Endodermal cell (in vitro differentiated cells): ENCODE results near the gene MYO18B. TPM values are rescaled to one million over a fixed set of nuclear protein-coding genes. Genes with fewer than 3 reads are reported as not detected.
"Not testable (repeated sequence)": the region's sequence is repeated elsewhere in the genome, so short reads cannot be mapped to it uniquely, and the experiment has no call there.

Source experiments
- DNase-seq: peaks from one replicate; pipeline ENCODE4 v3.0.0-alpha.2; 2017
- H3K27ac ChIP-seq: 2 replicates; pipeline ENCODE4 v1.5.1; 2013; ENCODE audit warnings: mild to moderate bottlenecking, low read depth, low read length, moderate library complexity
- H3K27me3 ChIP-seq: 2 replicates; pipeline ENCODE4 v1.6.1; 2013; ENCODE audit warnings: mild to moderate bottlenecking, low read length, moderate library complexity; ENCODE audit not compliant: insufficient read depth, control insufficient read depth, poor library complexity, severe bottlenecking
- H3K36me3 ChIP-seq: 2 replicates; pipeline ENCODE4 v1.7.0; 2013; ENCODE audit warnings: mild to moderate bottlenecking, low read length, moderate library complexity; ENCODE audit not compliant: control insufficient read depth, insufficient read depth
- H3K4me1 ChIP-seq: one replicate; pipeline ENCODE4 v1.7.0; 2013; ENCODE audit warnings: low read length; ENCODE audit not compliant: control insufficient read depth, insufficient read depth
- H3K4me3 ChIP-seq: 2 replicates; pipeline ENCODE4 v1.5.1; 2013; ENCODE audit warnings: mild to moderate bottlenecking, low read length, moderate library complexity
- H3K9ac ChIP-seq: 2 replicates; pipeline ENCODE4 v1.6.1; 2013; ENCODE audit warnings: mild to moderate bottlenecking, low read length, moderate library complexity; ENCODE audit not compliant: poor library complexity, severe bottlenecking; ENCODE audit errors: extremely low read depth
- H3K9me3 ChIP-seq: 2 replicates; pipeline ENCODE4 v1.6.1; 2013; ENCODE audit warnings: mild to moderate bottlenecking, low read length, moderate library complexity; ENCODE audit not compliant: control insufficient read depth
- H3K27ac Mint-ChIP-seq: 2 replicates; pipeline ENCODE4 v1.8.0; 2020; ENCODE audit warnings: mixed read lengths
- H3K27me3 Mint-ChIP-seq: 2 replicates; pipeline ENCODE4 v1.8.0; 2021; ENCODE audit warnings: mild to moderate bottlenecking, mixed read lengths; ENCODE audit not compliant: insufficient read depth
- H3K36me3 Mint-ChIP-seq: 2 replicates; pipeline ENCODE4 v1.8.0; 2020; ENCODE audit warnings: low read depth, mixed read lengths
- H3K4me1 Mint-ChIP-seq: 2 replicates; pipeline ENCODE4 v1.8.0; 2020; ENCODE audit warnings: mixed read lengths
- H3K4me3 Mint-ChIP-seq: 2 replicates; pipeline ENCODE4 v1.8.0; 2020; ENCODE audit warnings: mild to moderate bottlenecking, moderate library complexity, mixed read lengths
- H3K9me3 Mint-ChIP-seq: 2 replicates; pipeline ENCODE4 v1.8.0; 2020; ENCODE audit warnings: mild to moderate bottlenecking, mixed read lengths
- CTCF ChIP-seq: fragments of 200-600 bp; sonication (generic); conservative IDR thresholded peaks from 2 replicates; pipeline ENCODE4 v1.5.0; 2021; ENCODE audit warnings: antibody characterized with exemption, mild to moderate bottlenecking
- WGBS, 2 experiments: methylation state at CpG; one replicate each; pipeline versions ENCODE4 v1.1.5 to v1.1.7; 2013; ENCODE audit warnings: missing lambda C conversion rate in 2 of 2, mixed read lengths in 1 of 2; ENCODE audit not compliant: insufficient coverage in 1 of 2, insufficient read length in 1 of 2; 5-methylcytosine and 5-hydroxymethylcytosine counted together
- total RNA-seq, 2 donors: library from RNA; stranded (reverse); fragmentation: NEBNext Ultra II Directional in 1 of 2; extraction: Animal tissue kit (Norgen Biotek cat#: 25700) in 1 of 2; gene quantifications; 2 replicates in 1 of 2; 3 replicates in 1 of 2; pipeline ENCODE4 v1.2.1, GENCODE V29; 2021

MYO18B gene
- total RNA-seq, 2 donors from 2014 or later, result 0.77 to 0.84 TPM

DNA sequence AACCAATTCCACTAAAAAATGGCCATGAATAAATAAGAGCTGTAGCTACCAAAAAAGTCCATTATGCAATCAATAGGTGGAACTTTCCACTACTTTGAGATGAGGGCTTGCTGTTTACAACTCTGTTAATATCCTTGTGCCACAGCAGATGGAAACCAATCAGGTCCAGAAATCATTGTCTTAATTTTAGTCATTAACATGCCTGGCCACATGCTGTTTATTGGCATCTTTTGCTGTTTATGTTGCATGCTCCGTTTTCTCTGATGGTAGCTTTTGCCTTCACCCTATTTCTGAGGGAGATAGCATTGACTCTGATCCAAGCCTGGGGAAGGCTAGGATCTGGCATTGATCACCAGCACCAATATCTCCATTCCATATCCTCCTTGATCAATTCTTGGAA lies 234.4 kb downstream of the MYO18B start:
- 88% methylated on average over 1 of the region's 1 CpG; no CpG with 5 or more reads in 1 of the 2 experiments for whole genome bisulfite sequencing, 2 experiments
- H3K27ac ChIP-seq, result no peak overlapping the region
- Mint-ChIP-seq H3K4me3 (no peak overlapping the region), H3K9me3 (no peaks in the 10 kb centered on the region), H3K27ac (no peak overlapping the region), H3K27me3 (peaks cover 5% of the 10 kb centered on the region), H3K4me1 (peaks cover 7% of the 10 kb centered on the region), H3K36me3 (no peaks in the 10 kb centered on the region)
- no peaks in the 10 kb centered on the region for H3K36me3 ChIP-seq
- no peak overlapping the region for H3K9ac ChIP-seq
- no peaks in the 10 kb centered on the region for H3K9me3 ChIP-seq
- no peak for DNase-seq
- no peaks in the 10 kb centered on the region for H3K27me3 ChIP-seq
- H3K4me3 ChIP-seq, result no peak overlapping the region
- no peak for TF ChIP-seq CTCF
- H3K4me1 ChIP-seq, result no peaks in the 10 kb centered on the region

DNA sequence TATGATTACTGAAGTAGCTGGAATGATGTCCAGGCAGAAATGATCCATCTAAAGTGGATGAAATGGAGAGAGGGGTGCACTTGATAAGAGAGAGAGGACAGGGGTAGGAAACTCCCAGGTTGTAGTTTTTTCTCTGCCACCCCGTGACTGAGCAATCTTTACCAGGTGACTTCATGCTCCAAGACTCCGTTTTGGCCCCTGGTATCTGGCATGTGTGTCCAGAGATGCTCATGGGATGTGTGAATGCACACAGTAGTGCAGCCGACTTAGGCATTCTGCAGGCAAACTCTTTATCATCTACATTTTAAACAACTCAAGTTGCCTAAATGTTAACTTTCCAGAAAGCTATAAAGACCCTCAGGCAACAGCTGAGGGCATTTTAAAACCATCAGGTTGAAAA lies 238.0 kb downstream of the MYO18B start:
- no peaks in the 10 kb centered on the region for H3K36me3 ChIP-seq
- H3K4me3 Mint-ChIP-seq, result no peak overlapping the region
- H3K27me3 Mint-ChIP-seq, result peaks cover 5% of the 10 kb centered on the region
- no peak overlapping the region for H3K27ac Mint-ChIP-seq
- H3K9me3 ChIP-seq, result no peaks in the 10 kb centered on the region
- DNase-seq, result no peak
- H3K27me3 ChIP-seq, result no peaks in the 10 kb centered on the region
- H3K4me3 ChIP-seq, result no peak overlapping the region
- no peaks in the 10 kb centered on the region for H3K36me3 Mint-ChIP-seq
- H3K27ac ChIP-seq, result no peak overlapping the region
- no peak overlapping the region for H3K9ac ChIP-seq
- WGBS, 2 experiments, result 90 to 100% methylated on average over 1 to 3 of the region's 3 CpGs
- TF ChIP-seq CTCF, result no peak
- H3K4me1 ChIP-seq, result no peaks in the 10 kb centered on the region
- peaks cover 10% of the 10 kb centered on the region for H3K4me1 Mint-ChIP-seq
- peaks cover 5% of the 10 kb centered on the region for H3K9me3 Mint-ChIP-seq

GRCh38 chr22:25984911-25985310 lies 242.9 kb downstream of the MYO18B start:
- H3K27me3 ChIP-seq, H3K4me1 ChIP-seq, DNase-seq, H3K27ac Mint-ChIP-seq, H3K9ac ChIP-seq, H3K9me3 ChIP-seq, H3K27me3 Mint-ChIP-seq, H3K4me3 ChIP-seq, H3K27ac ChIP-seq, H3K9me3 Mint-ChIP-seq, H3K4me3 Mint-ChIP-seq, H3K36me3 ChIP-seq, H3K36me3 Mint-ChIP-seq: not testable (repeated sequence)
- 100% methylated on average over 1 of the region's 1 CpG; no CpG with 5 or more reads in 1 of the 2 experiments for WGBS, 2 experiments
- peaks cover 23% of the 10 kb centered on the region for H3K4me1 Mint-ChIP-seq

DNA sequence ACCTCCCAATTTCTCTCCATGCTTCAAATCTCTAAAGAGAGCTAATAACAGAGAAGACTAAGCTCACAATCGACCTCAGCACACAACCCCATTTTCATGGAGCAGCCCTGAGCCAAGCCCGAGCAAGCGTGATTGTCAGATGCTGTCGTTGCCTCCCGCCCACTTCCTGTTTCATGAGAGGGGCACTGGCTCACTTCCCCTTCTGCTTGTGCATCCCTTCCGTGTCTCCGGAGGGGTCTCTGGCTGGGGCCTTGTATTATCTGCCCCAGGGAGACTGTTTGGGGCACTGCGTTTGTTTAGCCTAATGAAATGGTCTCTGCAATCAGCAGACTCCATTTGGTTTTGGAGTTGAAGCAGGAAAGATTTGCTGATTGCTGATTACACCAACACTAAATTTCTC lies 246.0 kb downstream of the MYO18B start:
- WGBS, 2 experiments, result 69 to 79% methylated on average over 4 to 8 of the region's 8 CpGs

More for the DNA sequence above, 246.0 kb downstream of the MYO18B start:
- peaks cover 31% of the 10 kb centered on the region for H3K4me1 Mint-ChIP-seq
- Histone ChIP-seq H3K27ac (no peak overlapping the region), H3K27me3 (no peaks in the 10 kb centered on the region), H3K4me3 (no peak overlapping the region), H3K9ac (no peak overlapping the region), H3K9me3 (no peaks in the 10 kb centered on the region), H3K36me3 (no peaks in the 10 kb centered on the region), H3K4me1 (no peaks in the 10 kb centered on the region)
- H3K36me3 Mint-ChIP-seq, result no peaks in the 10 kb centered on the region
- no peak for DNase-seq
- H3K9me3 Mint-ChIP-seq, result no peaks in the 10 kb centered on the region
- no peak overlapping the region for H3K27ac Mint-ChIP-seq
- TF ChIP-seq CTCF, result no peak
- no peaks in the 10 kb centered on the region for H3K27me3 Mint-ChIP-seq
- H3K4me3 Mint-ChIP-seq, result no peak overlapping the region
